ENCODE results near the gene TADA2B.

The TADA2B gene

DNA sequence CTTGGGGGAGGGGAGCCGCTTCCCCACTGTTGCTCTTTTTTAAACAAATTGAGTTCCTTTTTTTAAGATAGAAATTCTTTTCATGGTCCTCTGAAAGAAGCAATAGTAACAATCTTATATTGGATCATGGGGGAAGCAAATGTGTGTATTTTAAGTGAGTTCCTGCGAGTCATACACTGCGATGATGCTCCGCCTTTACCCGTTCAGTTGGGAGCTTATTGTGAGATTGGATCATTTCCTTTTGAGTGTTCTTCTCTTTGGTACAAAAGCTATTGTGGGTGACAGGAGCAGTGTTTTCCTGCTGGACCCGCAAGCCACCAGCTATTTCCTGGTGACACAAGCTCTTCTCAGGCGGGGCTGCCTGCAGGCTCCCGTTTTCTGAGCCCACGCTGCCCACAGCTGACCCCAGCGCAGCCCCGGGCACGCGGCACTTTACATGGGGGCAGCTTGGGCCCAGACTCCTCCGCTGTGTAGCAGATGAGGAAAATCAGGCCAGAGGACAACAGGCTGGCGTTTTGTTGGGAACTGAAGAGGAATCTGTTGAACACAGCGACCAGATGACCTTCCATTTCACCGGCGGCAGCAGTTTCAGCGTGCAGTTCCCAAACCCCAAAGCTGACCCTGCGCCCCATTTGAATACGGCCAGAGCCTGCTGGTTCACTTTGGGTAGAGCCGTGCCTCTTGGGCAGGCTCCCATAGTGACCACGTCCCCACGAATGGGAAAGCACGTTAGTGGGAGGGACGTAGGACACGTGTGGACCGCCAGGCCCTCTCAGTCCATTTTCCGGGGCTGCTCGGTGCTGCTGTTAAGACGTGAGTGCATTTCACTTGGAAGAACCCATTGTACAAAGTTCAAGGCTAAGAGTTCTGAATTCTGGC lies 12.2 kb downstream of the TADA2B start:
- Histone ChIP-seq H3K9ac (ENCODE audit: low read depth, low read length, poor library complexity, severe bottlenecking) (no peak overlapping the region), H3K4me1 (ENCODE audit: insufficient read depth, low read length, poor library complexity, severe bottlenecking) (peaks cover 18% of the 10 kb centered on the region), H3K79me2 (ENCODE audit: insufficient read depth, low read length) (no peaks in the 10 kb centered on the region), H3K27me3 (ENCODE audit: insufficient read depth, low read length, poor library complexity, severe bottlenecking) (peaks cover 9% of the 10 kb centered on the region), H3K9me3 (ENCODE audit: insufficient read depth, low read depth, low read length) (no peaks in the 10 kb centered on the region), H4K20me1 (ENCODE audit: insufficient read depth, low read length, poor library complexity, severe bottlenecking) (peaks cover 51% of the 10 kb centered on the region), H3F3A (ENCODE audit: low read depth) (no peaks in the 10 kb centered on the region), H3K36me3 (ENCODE audit: insufficient read depth, low read length) (peaks cover 33% of the 10 kb centered on the region; the same call in 1 of the 2 replicates), H2AFZ (ENCODE audit: low read length) (no peak overlapping the region), H3K4me3 (ENCODE audit: low read length, poor library complexity, severe bottlenecking) (no peak overlapping the region), H3K9me2 (replicated peaks; ENCODE audit: low read depth, low read length) (no peaks in the 10 kb centered on the region), H3K4me2 (ENCODE audit: low read depth, low read length, poor library complexity, severe bottlenecking) (no peak overlapping the region)
- TF ChIP-seq, protein P1, sequence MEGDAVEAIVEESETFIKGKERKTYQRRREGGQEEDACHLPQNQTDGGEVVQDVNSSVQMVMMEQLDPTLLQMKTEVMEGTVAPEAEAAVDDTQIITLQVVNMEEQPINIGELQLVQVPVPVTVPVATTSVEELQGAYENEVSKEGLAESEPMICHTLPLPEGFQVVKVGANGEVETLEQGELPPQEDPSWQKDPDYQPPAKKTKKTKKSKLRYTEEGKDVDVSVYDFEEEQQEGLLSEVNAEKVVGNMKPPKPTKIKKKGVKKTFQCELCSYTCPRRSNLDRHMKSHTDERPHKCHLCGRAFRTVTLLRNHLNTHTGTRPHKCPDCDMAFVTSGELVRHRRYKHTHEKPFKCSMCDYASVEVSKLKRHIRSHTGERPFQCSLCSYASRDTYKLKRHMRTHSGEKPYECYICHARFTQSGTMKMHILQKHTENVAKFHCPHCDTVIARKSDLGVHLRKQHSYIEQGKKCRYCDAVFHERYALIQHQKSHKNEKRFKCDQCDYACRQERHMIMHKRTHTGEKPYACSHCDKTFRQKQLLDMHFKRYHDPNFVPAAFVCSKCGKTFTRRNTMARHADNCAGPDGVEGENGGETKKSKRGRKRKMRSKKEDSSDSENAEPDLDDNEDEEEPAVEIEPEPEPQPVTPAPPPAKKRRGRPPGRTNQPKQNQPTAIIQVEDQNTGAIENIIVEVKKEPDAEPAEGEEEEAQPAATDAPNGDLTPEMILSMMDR (conservative IDR thresholded peaks at IDR 0.05; ENCODE audit: low read length): no peak
- no peak for TF ChIP-seq EZH2phosphoT487 (IDR thresholded peaks at IDR 0.05; ENCODE audit: borderline replicate concordance)

DNA sequence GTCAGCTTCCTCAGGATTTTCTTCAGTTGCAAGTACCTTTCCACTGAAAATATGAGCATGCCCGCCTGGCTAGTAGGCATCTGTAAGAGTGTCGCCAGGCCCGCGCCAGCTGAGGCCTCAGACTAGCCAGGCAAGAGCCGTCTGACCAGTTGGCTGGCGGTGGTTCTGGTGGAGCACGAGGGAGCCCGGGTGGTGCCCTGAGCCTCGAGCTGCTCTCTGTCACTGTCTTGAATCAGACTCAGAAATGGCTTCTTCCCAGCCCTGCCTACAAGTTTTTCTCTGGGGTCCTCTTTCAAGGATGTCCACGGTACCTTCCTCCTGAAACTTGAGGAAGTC lies 12.8 kb downstream of the TADA2B start:
- Histone ChIP-seq H3F3A (ENCODE audit: low read depth) (0 out of 2 replicates have a peak, but pooled peaks cover under 1% of the 10 kb centered on the region), H3K9ac (ENCODE audit: low read depth, low read length, poor library complexity, severe bottlenecking) (no peak overlapping the region), H3K27me3 (ENCODE audit: insufficient read depth, low read length, poor library complexity, severe bottlenecking) (peaks cover 3% of the 10 kb centered on the region), H3K79me2 (ENCODE audit: insufficient read depth, low read length) (no peaks in the 10 kb centered on the region), H4K20me1 (ENCODE audit: insufficient read depth, low read length, poor library complexity, severe bottlenecking) (peaks cover 46% of the 10 kb centered on the region), H3K4me2 (ENCODE audit: low read depth, low read length, poor library complexity, severe bottlenecking) (no peak overlapping the region), H2AFZ (ENCODE audit: low read length) (no peak overlapping the region), H3K36me3 (ENCODE audit: insufficient read depth, low read length) (peaks cover 39% of the 10 kb centered on the region; the same call in 1 of the 2 replicates), H3K9me2 (replicated peaks; ENCODE audit: low read depth, low read length) (no peaks in the 10 kb centered on the region), H3K4me1 (ENCODE audit: insufficient read depth, low read length, poor library complexity, severe bottlenecking) (peaks cover 18% of the 10 kb centered on the region), H3K9me3 (ENCODE audit: insufficient read depth, low read depth, low read length) (no peaks in the 10 kb centered on the region), H3K4me3 (ENCODE audit: low read length, poor library complexity, severe bottlenecking) (no peak overlapping the region)
- TF ChIP-seq, protein P1 (conservative IDR thresholded peaks at IDR 0.05; ENCODE audit: low read length): no peak
- no peak for TF ChIP-seq EZH2phosphoT487 (IDR thresholded peaks at IDR 0.05; ENCODE audit: borderline replicate concordance)

DNA sequence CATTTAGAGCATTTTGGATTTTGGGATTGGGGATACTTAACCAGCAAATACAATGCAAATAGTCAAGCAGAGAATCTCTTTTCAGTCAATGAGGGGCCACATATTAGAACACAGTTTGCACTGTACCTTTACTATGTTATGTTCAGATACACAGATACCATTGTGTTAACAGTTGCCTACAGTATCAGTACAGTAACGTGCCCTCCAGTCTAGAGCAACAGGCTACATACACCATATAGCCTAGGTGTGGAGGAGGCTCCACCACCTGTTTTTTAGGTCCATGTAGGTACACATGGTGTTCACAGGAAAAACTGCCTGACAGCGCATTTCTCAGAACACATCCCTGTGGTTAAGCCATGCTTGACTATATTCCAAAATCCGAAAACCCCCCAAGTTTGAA lies 15.6 kb downstream of the TADA2B start:
- peaks cover 39% of the 10 kb centered on the region for H4K20me1 ChIP-seq (ENCODE audit: insufficient read depth, low read length, poor library complexity, severe bottlenecking)

More for the DNA sequence above, 15.6 kb downstream of the TADA2B start:
- Histone ChIP-seq H3K4me1 (ENCODE audit: insufficient read depth, low read length, poor library complexity, severe bottlenecking) (peaks cover under 1% of the 10 kb centered on the region), H3K79me2 (ENCODE audit: insufficient read depth, low read length) (no peaks in the 10 kb centered on the region; the same call in 1 of the 2 replicates), H3K4me2 (ENCODE audit: low read depth, low read length, poor library complexity, severe bottlenecking) (no peak overlapping the region), H3K9me3 (ENCODE audit: insufficient read depth, low read depth, low read length) (no peaks in the 10 kb centered on the region), H3K36me3 (ENCODE audit: insufficient read depth, low read length) (peaks cover 63% of the 10 kb centered on the region), H3K4me3 (ENCODE audit: low read length, poor library complexity, severe bottlenecking) (no peak overlapping the region), H3K9ac (ENCODE audit: low read depth, low read length, poor library complexity, severe bottlenecking) (no peak overlapping the region), H2AFZ (ENCODE audit: low read length) (no peak overlapping the region), H3K9me2 (replicated peaks; ENCODE audit: low read depth, low read length) (no peaks in the 10 kb centered on the region), H3K27me3 (ENCODE audit: insufficient read depth, low read length, poor library complexity, severe bottlenecking) (no peaks in the 10 kb centered on the region), H3F3A (ENCODE audit: low read depth) (0 out of 2 replicates have a peak, but pooled peaks cover 3% of the 10 kb centered on the region)
- TF ChIP-seq, protein P1 (conservative IDR thresholded peaks at IDR 0.05; ENCODE audit: low read length): no peak
- TF ChIP-seq EZH2phosphoT487 (IDR thresholded peaks at IDR 0.05; ENCODE audit: borderline replicate concordance): no peak

Data from Loucy (cell line).